Measurements from ENCODE around the gene AARS1. TPM values are rescaled to one million over a fixed set of nuclear protein-coding genes. Genes with fewer than 3 reads are reported as not detected.
"Not testable (repeated sequence)": the region's sequence is repeated elsewhere in the genome, so short reads cannot be mapped to it uniquely, and the experiment has no call there.

Gene AARS1
- total RNA-seq, 1 donor from 2014 or later: 65.8 TPM

GRCh38 chr16:70304892-70305448 lies 15.7 kb upstream of the AARS1 start:
- Histone ChIP-seq H3K4me3 (ENCODE audit: low read length in 3 of 3) (no peak overlapping the region), H3K27ac (ENCODE audit: low read depth, low read length) (no peak overlapping the region), H3K36me3 (ENCODE audit: control insufficient read depth in 3 of 3, insufficient read depth in 3 of 3, low read length in 3 of 3) (peaks cover 0 to 15% (median 3%) of the 10 kb centered on the region in 3 donors), H3K9ac (ENCODE audit: low read depth in 1 of 3, low read length in 3 of 3) (no peak overlapping the region), H3K4me1 (ENCODE audit: control insufficient read depth in 3 of 3, insufficient read depth in 3 of 3, low read length in 3 of 3) (peaks cover 0 to 5% (median 0%) of the 10 kb centered on the region in 3 donors), H3K9me3 (ENCODE audit: control insufficient read depth in 3 of 3, low read length in 3 of 3) (peaks cover 0 to 3% (median 0%) of the 10 kb centered on the region in 3 donors), H3K27me3 (ENCODE audit: control insufficient read depth in 3 of 3, insufficient read depth in 3 of 3, low read length in 3 of 3) (no peaks in the 10 kb centered on the region)

GRCh38 chr16:70302745-70303144 lies 13.4 kb upstream of the AARS1 start:
- H3K27me3 ChIP-seq (ENCODE audit: control insufficient read depth in 3 of 3, insufficient read depth in 3 of 3, low read length in 3 of 3): no peaks in the 10 kb centered on the region
- no peak overlapping the region for H3K4me3 ChIP-seq (ENCODE audit: low read length in 3 of 3)
- peaks cover 7 to 16% (median 13%) of the 10 kb centered on the region in 3 donors for H3K4me1 ChIP-seq (ENCODE audit: control insufficient read depth in 3 of 3, insufficient read depth in 3 of 3, low read length in 3 of 3)
- H3K36me3 ChIP-seq (ENCODE audit: control insufficient read depth in 3 of 3, insufficient read depth in 3 of 3, low read length in 3 of 3): peaks cover 3 to 15% (median 3%) of the 10 kb centered on the region in 3 donors
- no peak overlapping the region for H3K9ac ChIP-seq (ENCODE audit: low read depth in 1 of 3, low read length in 3 of 3)
- H3K9me3 ChIP-seq (ENCODE audit: control insufficient read depth in 3 of 3, low read length in 3 of 3): peaks cover 0 to 3% (median 0%) of the 10 kb centered on the region in 3 donors
- no peak overlapping the region for H3K27ac ChIP-seq (ENCODE audit: low read depth, low read length)

GRCh38 chr16:70301121-70301520 lies 11.8 kb upstream of the AARS1 start:
- Histone ChIP-seq H3K27ac (ENCODE audit: low read depth, low read length) (no peak overlapping the region), H3K4me3 (ENCODE audit: low read length in 3 of 3) (no peak overlapping the region), H3K4me1 (ENCODE audit: control insufficient read depth in 3 of 3, insufficient read depth in 3 of 3, low read length in 3 of 3) (peaks cover 7 to 16% (median 13%) of the 10 kb centered on the region in 3 donors), H3K36me3 (ENCODE audit: control insufficient read depth in 3 of 3, insufficient read depth in 3 of 3, low read length in 3 of 3) (peaks cover 3 to 15% (median 3%) of the 10 kb centered on the region in 3 donors), H3K27me3 (ENCODE audit: control insufficient read depth in 3 of 3, insufficient read depth in 3 of 3, low read length in 3 of 3) (no peaks in the 10 kb centered on the region), H3K9ac (ENCODE audit: low read depth in 1 of 3, low read length in 3 of 3) (no peak overlapping the region), H3K9me3 (ENCODE audit: control insufficient read depth in 3 of 3, low read length in 3 of 3) (peaks cover 0 to 3% (median 0%) of the 10 kb centered on the region in 3 donors)

- no peaks in the 10 kb centered on the region for H3K27me3 ChIP-seq (ENCODE audit: control insufficient read depth in 3 of 3, insufficient read depth in 3 of 3, low read length in 3 of 3)
- H3K4me1 ChIP-seq (ENCODE audit: control insufficient read depth in 3 of 3, insufficient read depth in 3 of 3, low read length in 3 of 3): peaks cover 7 to 13% (median 13%) of the 10 kb centered on the region in 3 donors
- peak within 1 kb of the TSS; percentile 99 to 100 (median 99) for H3K4me3 ChIP-seq (ENCODE audit: low read length in 3 of 3)
- H3K9ac ChIP-seq (ENCODE audit: low read depth in 1 of 3, low read length in 3 of 3): peak within 1 kb of the TSS; percentile 99 to 100 (median 99)
- H3K9me3 ChIP-seq (ENCODE audit: control insufficient read depth in 3 of 3, low read length in 3 of 3): peaks cover 0 to 3% (median 0%) of the 10 kb centered on the region in 3 donors
- peaks cover 3 to 15% (median 3%) of the 10 kb centered on the region in 3 donors for H3K36me3 ChIP-seq (ENCODE audit: control insufficient read depth in 3 of 3, insufficient read depth in 3 of 3, low read length in 3 of 3)
- H3K27ac ChIP-seq (ENCODE audit: low read depth, low read length): peak within 1 kb of the TSS; percentile 98
These were observed 10.0 kb upstream of the AARS1 start, which contains the start of gene DDX19B for GRCh38 chr16:70298988-70299938. Gene DDX19B (plus strand): TSS chr16:70299186. CDS start chr16:70299298, 112 bp downstream.

- Histone ChIP-seq H3K9ac (ENCODE audit: low read depth in 1 of 3, low read length in 3 of 3) (no peak overlapping the region), H3K4me1 (ENCODE audit: control insufficient read depth in 3 of 3, insufficient read depth in 3 of 3, low read length in 3 of 3) (peaks cover 7 to 13% (median 13%) of the 10 kb centered on the region in 3 donors), H3K9me3 (ENCODE audit: control insufficient read depth in 3 of 3, low read length in 3 of 3) (no peaks in the 10 kb centered on the region), H3K4me3 (ENCODE audit: low read length in 3 of 3) (no peak overlapping the region), H3K27me3 (ENCODE audit: control insufficient read depth in 3 of 3, insufficient read depth in 3 of 3, low read length in 3 of 3) (no peaks in the 10 kb centered on the region), H3K36me3 (ENCODE audit: control insufficient read depth in 3 of 3, insufficient read depth in 3 of 3, low read length in 3 of 3) (peaks cover 0 to 3% (median 3%) of the 10 kb centered on the region in 3 donors), H3K27ac (ENCODE audit: low read depth, low read length) (no peak overlapping the region)
These were observed 6.3 kb upstream of the AARS1 start for GRCh38 chr16:70295634-70296033.

GRCh38 chr16:70294385-70295025 lies 5.2 kb upstream of the AARS1 start:
- Histone ChIP-seq H3K27ac (ENCODE audit: low read depth, low read length) (no peak overlapping the region), H3K4me3 (ENCODE audit: low read length in 3 of 3) (no peak overlapping the region), H3K4me1 (ENCODE audit: control insufficient read depth in 3 of 3, insufficient read depth in 3 of 3, low read length in 3 of 3) (peaks cover 4 to 10% (median 6%) of the 10 kb centered on the region in 3 donors), H3K27me3 (ENCODE audit: control insufficient read depth in 3 of 3, insufficient read depth in 3 of 3, low read length in 3 of 3) (no peaks in the 10 kb centered on the region), H3K9ac (ENCODE audit: low read depth in 1 of 3, low read length in 3 of 3) (no peak overlapping the region), H3K9me3 (ENCODE audit: control insufficient read depth in 3 of 3, low read length in 3 of 3) (no peaks in the 10 kb centered on the region), H3K36me3 (ENCODE audit: control insufficient read depth in 3 of 3, insufficient read depth in 3 of 3, low read length in 3 of 3) (peaks cover 0 to 3% (median 0%) of the 10 kb centered on the region in 3 donors)

- not testable (repeated sequence) for H3K9ac ChIP-seq (ENCODE audit: low read depth in 1 of 3, low read length in 3 of 3); H3K4me3 ChIP-seq (ENCODE audit: low read length in 3 of 3); H3K27me3 ChIP-seq (ENCODE audit: control insufficient read depth in 3 of 3, insufficient read depth in 3 of 3, low read length in 3 of 3); H3K4me1 ChIP-seq (ENCODE audit: control insufficient read depth in 3 of 3, insufficient read depth in 3 of 3, low read length in 3 of 3); H3K9me3 ChIP-seq (ENCODE audit: control insufficient read depth in 3 of 3, low read length in 3 of 3); H3K27ac ChIP-seq (ENCODE audit: low read depth, low read length); H3K36me3 ChIP-seq (ENCODE audit: control insufficient read depth in 3 of 3, insufficient read depth in 3 of 3, low read length in 3 of 3)
These were observed 2.8 kb upstream of the AARS1 start for GRCh38 chr16:70292148-70292547.

GRCh38 chr16:70290949-70291519 lies 1.7 kb upstream of the AARS1 start:
- Histone ChIP-seq H3K4me1 (ENCODE audit: control insufficient read depth in 3 of 3, insufficient read depth in 3 of 3, low read length in 3 of 3) (peaks cover 0 to 4% (median 0%) of the 10 kb centered on the region in 3 donors), H3K36me3 (ENCODE audit: control insufficient read depth in 3 of 3, insufficient read depth in 3 of 3, low read length in 3 of 3) (no peaks in the 10 kb centered on the region), H3K27ac (ENCODE audit: low read depth, low read length) (no peak overlapping the region), H3K9me3 (ENCODE audit: control insufficient read depth in 3 of 3, low read length in 3 of 3) (no peaks in the 10 kb centered on the region), H3K4me3 (ENCODE audit: low read length in 3 of 3) (no peak overlapping the region), H3K9ac (ENCODE audit: low read depth in 1 of 3, low read length in 3 of 3) (no peak overlapping the region), H3K27me3 (ENCODE audit: control insufficient read depth in 3 of 3, insufficient read depth in 3 of 3, low read length in 3 of 3) (no peaks in the 10 kb centered on the region)

- peaks cover 8 to 18% (median 9%) of the 10 kb centered on the region in 3 donors for H3K36me3 ChIP-seq (ENCODE audit: control insufficient read depth in 3 of 3, insufficient read depth in 3 of 3, low read length in 3 of 3)
- not testable (repeated sequence) for H3K27me3 ChIP-seq (ENCODE audit: control insufficient read depth in 3 of 3, insufficient read depth in 3 of 3, low read length in 3 of 3); H3K9ac ChIP-seq (ENCODE audit: low read depth in 1 of 3, low read length in 3 of 3); H3K27ac ChIP-seq (ENCODE audit: low read depth, low read length); H3K4me3 ChIP-seq (ENCODE audit: low read length in 3 of 3); H3K4me1 ChIP-seq (ENCODE audit: control insufficient read depth in 3 of 3, insufficient read depth in 3 of 3, low read length in 3 of 3); H3K9me3 ChIP-seq (ENCODE audit: control insufficient read depth in 3 of 3, low read length in 3 of 3)
These were observed 1.9 kb downstream of the AARS1 start for GRCh38 chr16:70287304-70287971.

Data from skeletal muscle tissue (tissue), 4 donors.